Adipocyte (in vitro differentiated cells): ENCODE measurements around the gene MACROD2.
"Not testable (repeated sequence)": the region's sequence is repeated elsewhere in the genome, so short reads cannot be mapped to it uniquely, and the experiment has no call there.

ENCODE experiments used
- DNase-seq: peaks from one replicate; pipeline ENCODE4 v3.0.0-alpha.2; 2015; ENCODE audit warnings: low read depth
- H3K27me3 ChIP-seq: replicated peaks from 2 replicates; pipeline ENCODE4 v1.7.0; 2013; ENCODE audit warnings: mild to moderate bottlenecking, low read length, moderate library complexity; ENCODE audit not compliant: control insufficient read depth, insufficient read depth
- H3K36me3 ChIP-seq: 2 replicates; pipeline ENCODE4 v1.7.0; 2013; ENCODE audit warnings: low read length, mild to moderate bottlenecking, moderate library complexity; ENCODE audit not compliant: control insufficient read depth, insufficient read depth, severe bottlenecking
- H3K4me1 ChIP-seq: 2 replicates; pipeline ENCODE4 v1.7.0; 2013; ENCODE audit warnings: mild to moderate bottlenecking, low read length, moderate library complexity; ENCODE audit not compliant: control insufficient read depth, insufficient read depth
- H3K4me3 ChIP-seq: 2 replicates; pipeline ENCODE4 v1.7.0; 2013; ENCODE audit warnings: mild to moderate bottlenecking, low read length, moderate library complexity
- H3K9ac ChIP-seq: 2 replicates; pipeline ENCODE4 v1.7.0; 2013; ENCODE audit warnings: mild to moderate bottlenecking, low read length, moderate library complexity
- H3K9me3 ChIP-seq: 2 replicates; pipeline ENCODE4 v1.7.0; 2013; ENCODE audit warnings: mild to moderate bottlenecking, low read length, moderate library complexity; ENCODE audit not compliant: control insufficient read depth

Gene MACROD2

GRCh38 chr20:15196547-15197255 is 1201.4 kb downstream of the MACROD2 start:
- Histone ChIP-seq H3K4me3 (no peak overlapping the region), H3K36me3 (no peaks in the 10 kb centered on the region), H3K27me3 (no peaks in the 10 kb centered on the region), H3K9ac (no peak overlapping the region), H3K4me1 (peaks cover 6% of the 10 kb centered on the region), H3K9me3 (no peaks in the 10 kb centered on the region)
- DNase-seq = no peak

GRCh38 chr20:15198017-15198416 is 1202.7 kb downstream of the MACROD2 start:
- H3K4me3 ChIP-seq, H3K9me3 ChIP-seq, DNase-seq, H3K9ac ChIP-seq, H3K27me3 ChIP-seq, H3K36me3 ChIP-seq, H3K4me1 ChIP-seq: not testable (repeated sequence)

GRCh38 chr20:15199698-15200097 is 1204.4 kb downstream of the MACROD2 start:
- Histone ChIP-seq H3K27me3 (no peaks in the 10 kb centered on the region), H3K36me3 (no peaks in the 10 kb centered on the region), H3K4me3 (no peak overlapping the region), H3K9ac (no peak overlapping the region), H3K4me1 (peaks cover 6% of the 10 kb centered on the region), H3K9me3 (no peaks in the 10 kb centered on the region)
- no peak for DNase-seq

GRCh38 chr20:15200147-15200565 is 1204.8 kb downstream of the MACROD2 start:
- DNase-seq = no peak
- H3K36me3 ChIP-seq = no peaks in the 10 kb centered on the region
- no peaks in the 10 kb centered on the region for H3K9me3 ChIP-seq
- peaks cover 6% of the 10 kb centered on the region for H3K4me1 ChIP-seq
- H3K27me3 ChIP-seq = no peaks in the 10 kb centered on the region
- H3K9ac ChIP-seq = no peak overlapping the region
- no peak overlapping the region for H3K4me3 ChIP-seq

GRCh38 chr20:15201602-15202001 is 1206.3 kb downstream of the MACROD2 start:
- Histone ChIP-seq H3K4me3 (no peak overlapping the region), H3K4me1 (peaks cover 6% of the 10 kb centered on the region), H3K9ac (no peak overlapping the region), H3K36me3 (no peaks in the 10 kb centered on the region), H3K27me3 (no peaks in the 10 kb centered on the region), H3K9me3 (no peaks in the 10 kb centered on the region)
- no peak for DNase-seq

- Histone ChIP-seq H3K4me1 (peaks cover 6% of the 10 kb centered on the region), H3K9ac (no peak overlapping the region), H3K27me3 (no peaks in the 10 kb centered on the region)
Observed at GRCh38 chr20:15204234-15204633, 1208.9 kb downstream of the MACROD2 start.

GRCh38 chr20:15205028-15205427 is 1209.7 kb downstream of the MACROD2 start:
- H3K36me3 ChIP-seq = no peaks in the 10 kb centered on the region
- H3K4me1 ChIP-seq = peaks cover 2% of the 10 kb centered on the region
- H3K9me3 ChIP-seq = no peaks in the 10 kb centered on the region
- H3K27me3 ChIP-seq = no peaks in the 10 kb centered on the region
- DNase-seq = peak; percentile 20
- no peak overlapping the region for H3K9ac ChIP-seq
- H3K4me3 ChIP-seq = no peak overlapping the region

More at GRCh38 chr20:15204234-15204633, 1208.9 kb downstream of the MACROD2 start:
- Histone ChIP-seq H3K9me3 (no peaks in the 10 kb centered on the region), H3K4me3 (no peak overlapping the region), H3K36me3 (no peaks in the 10 kb centered on the region)
- no peak for DNase-seq

GRCh38 chr20:15205719-15206118 is 1210.4 kb downstream of the MACROD2 start:
- H3K9me3 ChIP-seq = no peaks in the 10 kb centered on the region
- H3K9ac ChIP-seq = no peak overlapping the region
- no peaks in the 10 kb centered on the region for H3K27me3 ChIP-seq
- no peak overlapping the region for H3K4me3 ChIP-seq
- no peak for DNase-seq
- no peaks in the 10 kb centered on the region for H3K36me3 ChIP-seq
- H3K4me1 ChIP-seq = no peaks in the 10 kb centered on the region

- peaks cover 3% of the 10 kb centered on the region for H3K9me3 ChIP-seq
- DNase-seq = no peak
- no peaks in the 10 kb centered on the region for H3K36me3 ChIP-seq
Observed at GRCh38 chr20:15209537-15209936, 1214.2 kb downstream of the MACROD2 start.

GRCh38 chr20:15214051-15214450 is 1218.7 kb downstream of the MACROD2 start:
- Histone ChIP-seq H3K9ac (no peak overlapping the region), H3K36me3 (no peaks in the 10 kb centered on the region)

More at GRCh38 chr20:15209537-15209936, 1214.2 kb downstream of the MACROD2 start:
- no peak overlapping the region for H3K4me3 ChIP-seq
- no peak overlapping the region for H3K9ac ChIP-seq
- H3K4me1 ChIP-seq = no peaks in the 10 kb centered on the region
- H3K27me3 ChIP-seq = no peaks in the 10 kb centered on the region

GRCh38 chr20:15220009-15220656 is 1224.8 kb downstream of the MACROD2 start:
- Histone ChIP-seq H3K36me3 (no peaks in the 10 kb centered on the region), H3K9ac (no peak overlapping the region), H3K4me3 (no peak overlapping the region), H3K9me3 (no peaks in the 10 kb centered on the region), H3K27me3 (no peaks in the 10 kb centered on the region), H3K4me1 (peaks cover 14% of the 10 kb centered on the region)
- DNase-seq = no peak

More at GRCh38 chr20:15214051-15214450, 1218.7 kb downstream of the MACROD2 start:
- DNase-seq = no peak
- Histone ChIP-seq H3K9me3 (peaks cover 3% of the 10 kb centered on the region), H3K27me3 (no peaks in the 10 kb centered on the region), H3K4me3 (no peak overlapping the region), H3K4me1 (no peaks in the 10 kb centered on the region)
